MM.1S (cell line): Measurements from ENCODE around the gene UPF3A.

Experiments
- DNase-seq: peaks from one replicate; pipeline ENCODE4 v3.0.0-alpha.2; 2015
- H2AFZ ChIP-seq: fragments of 300-600 bp; sonication (generic); 2 replicates; pipeline ENCODE4 v1.6.0; 2016; ENCODE audit warnings: antibody characterized with exemption, low read length
- H3F3A ChIP-seq: fragments of 300-600 bp; sonication (generic); 2 replicates; pipeline ENCODE4 v1.6.1; 2016; ENCODE audit warnings: mild to moderate bottlenecking, antibody characterized with exemption, low read length, moderate library complexity, mixed read lengths; ENCODE audit not compliant: insufficient read depth
- H3K27ac ChIP-seq: fragments of 300-600 bp; sonication (generic); 2 replicates; pipeline ENCODE4 v1.5.1; 2016; ENCODE audit warnings: mild to moderate bottlenecking, low read length
- H3K27me3 ChIP-seq: fragments of 300-600 bp; sonication (generic); replicated peaks from 2 replicates; pipeline ENCODE4 v1.6.0; 2016; ENCODE audit warnings: low read length; ENCODE audit not compliant: insufficient read depth
- H3K36me3 ChIP-seq: fragments of 300-600 bp; sonication (generic); replicated peaks from 2 replicates; pipeline ENCODE4 v1.6.1; 2016; ENCODE audit warnings: mild to moderate bottlenecking, low read length, mixed read lengths; ENCODE audit not compliant: insufficient read depth
- H3K4me1 ChIP-seq: fragments of 300-600 bp; sonication (generic); 2 replicates; pipeline ENCODE4 v1.6.1; 2016; ENCODE audit warnings: low read length, mixed read lengths
- H3K4me2 ChIP-seq: fragments of 300-600 bp; sonication (generic); 2 replicates; pipeline ENCODE4 v1.6.0; 2016; ENCODE audit warnings: low read depth, low read length
- H3K4me3 ChIP-seq: fragments of 300-600 bp; sonication (generic); 2 replicates; pipeline ENCODE4 v1.5.1; 2016; ENCODE audit warnings: low read length, mixed read lengths
- H3K79me2 ChIP-seq: fragments of 300-600 bp; sonication (generic); 2 replicates; pipeline ENCODE4 v1.6.1; 2016; ENCODE audit warnings: mixed run types, low read length, mixed read lengths
- H3K9ac ChIP-seq: fragments of 300-600 bp; sonication (generic); 2 replicates; pipeline ENCODE4 v1.6.1; 2016; ENCODE audit warnings: low read length, mixed read lengths
- H3K9me2 ChIP-seq: fragments of 300-600 bp; sonication (generic); replicated peaks from 2 replicates; pipeline ENCODE4 v1.6.1; 2016; ENCODE audit warnings: mild to moderate bottlenecking, low read length, mixed read lengths; ENCODE audit not compliant: insufficient read depth
- H3K9me3 ChIP-seq: fragments of 300-600 bp; sonication (generic); replicated peaks from 2 replicates; pipeline ENCODE4 v1.6.1; 2016; ENCODE audit warnings: mild to moderate bottlenecking, low read length, mixed read lengths; ENCODE audit not compliant: insufficient read depth
- H4K20me1 ChIP-seq: fragments of 300-600 bp; sonication (generic); 2 replicates; pipeline ENCODE4 v1.6.1; 2016; ENCODE audit warnings: mild to moderate bottlenecking, low read length, moderate library complexity, mixed read lengths; ENCODE audit not compliant: insufficient read depth
- CTCF ChIP-seq: fragments of 300-600 bp; sonication (generic); IDR thresholded peaks from 2 replicates; pipeline ENCODE4 v1.5.1; 2016; ENCODE audit warnings: antibody characterized with exemption, low read length, mixed read lengths
- EZH2 ChIP-seq: fragments of 300-600 bp; sonication (generic); optimal IDR thresholded peaks from 2 replicates; pipeline ENCODE3; 2017; ENCODE audit warnings: low read depth, mild to moderate bottlenecking, antibody characterized with exemption, low read length, mixed read lengths
- EZH2phosphoT487 ChIP-seq: fragments of 300-600 bp; sonication (generic); IDR thresholded peaks from 2 replicates; pipeline ENCODE4 v1.6.1; 2018; ENCODE audit warnings: antibody characterized with exemption, low read length

UPF3A gene

GRCh38 chr13:114237415-114238112 lies 43.8 kb upstream of the UPF3A start:
- H3K4me2 ChIP-seq = no peak overlapping the region

DNA sequence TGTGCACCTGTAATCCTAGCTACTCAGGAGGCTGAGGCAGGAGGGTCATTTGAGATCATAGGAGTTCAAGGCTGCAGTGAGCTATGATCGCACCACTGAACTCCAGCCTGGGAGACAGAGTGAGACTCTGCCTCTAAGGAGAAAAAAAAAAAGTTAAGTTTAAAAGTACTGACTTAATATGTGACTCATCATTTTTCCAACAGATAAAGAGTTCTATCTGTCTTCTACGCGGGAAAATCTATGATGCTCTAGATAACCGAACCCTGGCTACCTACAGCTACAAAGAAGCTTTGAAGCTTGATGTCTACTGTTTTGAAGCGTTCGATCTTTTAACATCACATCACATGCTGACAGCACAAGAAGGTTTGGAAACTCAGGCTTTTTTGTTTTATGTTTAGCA lies 39.5 kb upstream of the UPF3A start:
- Histone ChIP-seq H3K27ac (no peak overlapping the region), H3K4me2 (no peak overlapping the region), H4K20me1 (no peaks in the 10 kb centered on the region), H3K4me3 (no peak overlapping the region), H3K9me3 (no peaks in the 10 kb centered on the region), H3K27me3 (no peaks in the 10 kb centered on the region), H3K9me2 (no peaks in the 10 kb centered on the region), H3K9ac (no peak overlapping the region), H2AFZ (no peak overlapping the region), H3F3A (no peaks in the 10 kb centered on the region), H3K4me1 (no peaks in the 10 kb centered on the region), H3K79me2 (peaks cover 63% of the 10 kb centered on the region), H3K36me3 (peaks cover 46% of the 10 kb centered on the region)
- no peak for TF ChIP-seq EZH2phosphoT487
- TF ChIP-seq EZH2 = no peak
- TF ChIP-seq CTCF = no peak
- no peak for DNase-seq

More at GRCh38 chr13:114237415-114238112, 43.8 kb upstream of the UPF3A start:
- Histone ChIP-seq H3K36me3 (peaks cover 20% of the 10 kb centered on the region), H3K79me2 (peaks cover 66% of the 10 kb centered on the region), H2AFZ (no peak overlapping the region), H3K27ac (no peak overlapping the region), H3K9me3 (no peaks in the 10 kb centered on the region), H4K20me1 (no peaks in the 10 kb centered on the region), H3F3A (peaks cover 4% of the 10 kb centered on the region; the same call in 1 of the 2 replicates), H3K9ac (no peak overlapping the region), H3K27me3 (no peaks in the 10 kb centered on the region), H3K9me2 (no peaks in the 10 kb centered on the region), H3K4me3 (no peak overlapping the region), H3K4me1 (peaks cover 4% of the 10 kb centered on the region; the same call in 1 of the 2 replicates)
- DNase-seq = no peak
- TF ChIP-seq EZH2 = no peak
- TF ChIP-seq CTCF = no peak
- TF ChIP-seq EZH2phosphoT487 = no peak

- no peak for DNase-seq
- Histone ChIP-seq H3K4me2 (no peak overlapping the region), H3K9me2 (no peaks in the 10 kb centered on the region), H3K27ac (no peak overlapping the region), H3K9me3 (no peaks in the 10 kb centered on the region), H3K79me2 (peaks cover 54% of the 10 kb centered on the region), H3K4me3 (no peak overlapping the region), H3K4me1 (no peaks in the 10 kb centered on the region), H3F3A (no peaks in the 10 kb centered on the region), H3K36me3 (peaks cover 44% of the 10 kb centered on the region), H3K27me3 (no peaks in the 10 kb centered on the region), H2AFZ (no peak overlapping the region), H4K20me1 (no peaks in the 10 kb centered on the region), H3K9ac (no peak overlapping the region)
- no peak for TF ChIP-seq EZH2phosphoT487
- no peak for TF ChIP-seq CTCF
- no peak for TF ChIP-seq EZH2
Observed at GRCh38 chr13:114243971-114244370, 37.4 kb upstream of the UPF3A start.
